ENCODE results near the gene ALDOC. TPM values are rescaled to one million over a fixed set of nuclear protein-coding genes. Genes with fewer than 3 reads are reported as not detected.

Gene ALDOC
- 121 and 159 TPM in 2 replicates for total RNA-seq

GRCh38 chr17:28576758-28577465 lies at the start of gene ALDOC:
Gene ALDOC, minus strand, starts transcription at chr17:28576895. Its CDS starts 1,363 bp downstream, at chr17:28575532.

DNA sequence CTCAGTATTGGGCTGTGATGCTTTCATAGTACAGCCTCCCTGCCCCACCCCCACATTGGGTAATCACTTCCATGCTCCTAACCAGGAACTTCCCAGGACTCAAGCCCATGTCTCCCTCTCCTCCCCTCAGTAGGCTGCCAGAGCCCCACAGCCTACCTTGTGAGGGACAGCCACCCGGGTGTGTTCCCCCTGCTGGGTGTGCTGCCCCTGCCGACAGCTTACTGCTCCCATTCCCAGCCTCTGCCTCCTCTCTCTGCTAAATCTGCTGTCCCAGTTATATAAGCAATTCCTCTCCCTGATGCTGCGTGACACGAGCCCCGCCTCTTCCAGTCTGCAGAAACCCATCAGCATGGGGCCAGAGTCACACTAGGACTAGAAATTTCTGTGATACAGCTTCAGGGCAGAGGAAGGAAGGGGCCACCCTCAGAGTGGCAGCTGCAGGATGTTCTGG lies 37.3 kb upstream of the ALDOC start, which contains the start of gene RSKR:
Gene RSKR (minus strand): TSS at position 255 of the 451 bp plus-strand sequence. CDS start 24 bp downstream, at position 231.

DNA sequence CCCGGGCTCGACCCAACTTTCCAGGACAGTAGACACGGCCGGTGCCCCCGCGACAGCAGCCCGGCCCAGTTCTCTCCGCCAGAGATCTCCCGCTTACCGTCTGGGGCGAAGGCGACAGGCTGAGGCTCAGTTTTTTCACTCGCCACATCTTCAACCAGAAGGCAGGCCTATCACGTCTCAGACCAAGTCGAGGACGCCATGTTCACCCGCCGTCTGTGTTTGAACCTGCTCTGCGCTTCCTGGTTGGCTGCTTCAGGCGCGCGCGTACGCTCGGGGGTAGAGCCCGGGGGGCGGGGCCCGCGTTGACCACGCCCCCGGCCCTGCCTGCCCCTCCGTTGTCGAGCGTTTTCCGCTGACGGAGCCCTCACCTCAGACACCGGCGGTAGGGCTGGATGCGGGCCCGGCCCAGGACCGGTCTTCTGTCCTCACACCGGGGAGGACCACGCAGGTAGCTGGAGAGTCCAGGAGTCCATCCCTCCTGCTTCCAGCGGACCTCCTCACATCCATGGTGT lies 22.2 kb upstream of the ALDOC start, which contains the start of gene SPAG5:
Gene SPAG5 (minus strand): TSS at position 227 of the 512 bp plus-strand sequence. CDS start 79 bp downstream, at position 148.

GRCh38 chr17:28571361-28572122 lies 5.2 kb downstream of the ALDOC start, which contains the start of gene PIGS:
Gene PIGS, minus strand, starts transcription at chr17:28571524. Its CDS starts 28 bp downstream, at chr17:28571496.

DNA sequence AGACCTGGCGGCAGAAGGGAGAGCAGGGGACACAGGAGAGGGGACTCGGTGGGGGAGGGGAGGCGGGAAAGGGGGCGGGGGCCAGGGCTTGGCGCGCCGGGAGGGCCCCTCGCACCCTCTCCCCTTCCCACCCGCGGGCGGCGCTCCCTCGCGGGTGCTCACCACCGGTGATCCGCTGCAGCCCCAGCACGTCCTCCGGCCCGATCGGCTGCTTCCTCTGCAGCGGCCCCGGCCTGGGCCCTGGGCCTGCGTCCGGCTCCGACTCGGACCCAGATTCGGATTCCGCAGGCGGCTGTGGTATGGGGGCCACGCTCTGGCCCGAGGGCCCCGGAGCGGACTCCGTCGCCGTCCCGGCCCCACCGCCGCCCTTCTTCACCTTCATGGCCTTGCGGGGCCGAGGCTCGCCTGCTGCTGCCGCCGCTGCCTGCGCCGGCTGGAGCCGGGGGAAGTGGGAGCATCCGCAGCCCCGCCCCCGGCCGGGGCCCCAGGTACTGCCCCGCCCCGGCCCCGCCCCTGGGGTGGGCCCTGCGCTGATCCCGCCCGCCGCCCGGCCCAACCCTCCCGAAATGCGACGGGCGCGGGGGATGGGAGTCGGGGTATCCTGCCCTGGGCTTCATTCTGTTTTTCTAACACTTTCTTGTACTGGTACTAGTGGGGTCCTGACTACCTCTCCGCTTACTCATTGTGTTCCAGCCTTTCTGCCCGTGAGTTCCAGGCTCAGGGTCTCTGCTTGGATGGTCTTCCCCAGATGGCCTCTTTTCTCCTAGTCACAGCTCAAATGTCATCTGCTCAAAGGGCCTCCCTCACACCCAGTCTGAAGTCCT lies 24.3 kb downstream of the ALDOC start, which contains the start of gene UNC119:
Gene UNC119 (minus strand): TSS at position 449 of the 824 bp plus-strand sequence. CDS start 67 bp downstream, at position 382.

Other genes with a start within 250 kb of the ALDOC start
- gene IFT20, start 241.4 kb downstream of the ALDOC start, total RNA-seq: 73.0 and 75.2 TPM in 2 replicates
- 24.6 and 26.7 TPM in 2 replicates for gene TNFAIP1, start 241.1 kb downstream of the ALDOC start, total RNA-seq
- 76.9 and 80.8 TPM in 2 replicates for gene POLDIP2, start 219.4 kb downstream of the ALDOC start, total RNA-seq
- gene SEBOX, start 211.7 kb downstream of the ALDOC start, total RNA-seq: not detected in 2 replicates
- gene VTN, start 206.6 kb downstream of the ALDOC start, total RNA-seq: 13.4 and 19.1 TPM in 2 replicates
- 6.5 and 10.5 TPM in 2 replicates for gene SARM1, start 205.2 kb downstream of the ALDOC start, total RNA-seq
- 5.1 and 7.0 TPM in 2 replicates for gene SLC46A1, start 170.7 kb downstream of the ALDOC start, total RNA-seq
- not detected in 2 replicates for gene SLC13A2, start 103.3 kb downstream of the ALDOC start, total RNA-seq
- not detected in 2 replicates for gene FOXN1, start 70.5 kb downstream of the ALDOC start, total RNA-seq
- 24.7 and 33.0 TPM in 2 replicates for gene UNC119, start 24.3 kb downstream of the ALDOC start, total RNA-seq
- gene PIGS, start 5.4 kb downstream of the ALDOC start, total RNA-seq: 47.4 and 48.5 TPM in 2 replicates
- 4.7 and 5.4 TPM in 2 replicates for gene SPAG5, start 22.1 kb upstream of the ALDOC start, total RNA-seq
- 4.4 and 4.6 TPM in 2 replicates for gene RSKR, start 37.3 kb upstream of the ALDOC start, total RNA-seq
- 123 and 171 TPM in 2 replicates for gene BLTP2, start 68.3 kb upstream of the ALDOC start, total RNA-seq
- gene SDF2, start 85.0 kb upstream of the ALDOC start, total RNA-seq: 65.4 and 81.8 TPM in 2 replicates
- gene SUPT6H, start 85.3 kb upstream of the ALDOC start, total RNA-seq: 42.8 and 52.9 TPM in 2 replicates
- gene PROCA1, start 135.0 kb upstream of the ALDOC start, total RNA-seq: 1.0 and 1.1 TPM in 2 replicates
- gene RAB34, start 141.0 kb upstream of the ALDOC start, total RNA-seq: 190 and 212 TPM in 2 replicates
- gene RPL23A, start 143.1 kb upstream of the ALDOC start, total RNA-seq: 979 and 1,044 TPM in 2 replicates
- gene TLCD1, start 149.3 kb upstream of the ALDOC start, total RNA-seq: 4.3 and 7.5 TPM in 2 replicates
- 3.0 and 3.8 TPM in 2 replicates for gene NEK8, start 151.9 kb upstream of the ALDOC start, total RNA-seq
- gene TRAF4, start 167.1 kb upstream of the ALDOC start, total RNA-seq: 16.2 and 24.2 TPM in 2 replicates